Uterus (tissue), 2 donors: ENCODE results near the gene NATD1.

Experiments used
- POLR2A ChIP-seq, 2 donors: fragments of 450-650 bp; IDR thresholded peaks; one replicate each; pipeline ENCODE4 v1.6.1; 2016; ENCODE audit warnings: antibody characterized with exemption in 2 of 2, mild to moderate bottlenecking in 1 of 2, moderate library complexity in 1 of 2
- TF ChIP-seq, protein P1 (sequence below), 4 experiments: fragments of 200-600 bp in 2 of 4; fragments of 450-650 bp in 2 of 4; sonication (generic) in 2 of 4; IDR thresholded peaks; one replicate each; pipeline ENCODE4 v1.5.1; 2016 to 2019; ENCODE audit warnings: antibody characterized with exemption in 4 of 4, mild to moderate bottlenecking in 2 of 4, moderate library complexity in 1 of 4

DNA sequence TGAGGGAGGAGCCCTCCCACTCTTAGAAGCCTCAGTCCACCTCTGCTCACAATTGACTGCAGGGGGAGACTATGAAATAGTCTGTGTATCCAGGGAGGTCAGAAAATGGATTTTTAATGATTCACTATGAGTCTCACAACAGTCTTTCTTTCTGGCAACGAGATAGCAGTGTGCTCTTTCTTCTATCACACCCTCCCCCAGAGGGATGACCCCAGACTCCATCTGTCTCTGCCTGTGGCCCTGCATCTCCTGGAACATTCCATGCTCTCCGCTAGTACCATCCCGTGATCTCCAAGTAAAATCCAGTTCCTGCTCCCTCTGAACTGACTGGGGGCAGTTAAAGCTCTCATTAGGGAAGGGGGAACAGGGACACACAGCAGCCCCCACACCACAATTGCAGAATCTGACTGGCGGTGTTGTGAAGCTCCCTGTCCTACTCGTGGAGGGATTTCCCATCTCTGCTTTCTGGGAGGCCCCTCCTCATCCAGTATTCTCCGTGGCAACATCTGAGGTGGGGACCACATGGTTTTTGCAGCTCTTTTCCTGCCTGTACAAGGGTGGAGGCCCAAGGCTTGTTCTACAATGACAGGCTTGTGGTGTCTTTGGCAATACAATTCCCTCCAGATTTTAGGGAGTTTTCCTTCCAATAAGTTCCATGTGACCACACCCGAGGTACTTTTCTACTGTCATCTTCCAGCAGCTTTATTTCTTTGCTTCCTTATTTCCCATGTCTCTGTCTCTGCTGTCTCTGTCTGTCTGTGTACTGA is 19.4 kb downstream of the NATD1 start:
- TF ChIP-seq, protein P1, sequence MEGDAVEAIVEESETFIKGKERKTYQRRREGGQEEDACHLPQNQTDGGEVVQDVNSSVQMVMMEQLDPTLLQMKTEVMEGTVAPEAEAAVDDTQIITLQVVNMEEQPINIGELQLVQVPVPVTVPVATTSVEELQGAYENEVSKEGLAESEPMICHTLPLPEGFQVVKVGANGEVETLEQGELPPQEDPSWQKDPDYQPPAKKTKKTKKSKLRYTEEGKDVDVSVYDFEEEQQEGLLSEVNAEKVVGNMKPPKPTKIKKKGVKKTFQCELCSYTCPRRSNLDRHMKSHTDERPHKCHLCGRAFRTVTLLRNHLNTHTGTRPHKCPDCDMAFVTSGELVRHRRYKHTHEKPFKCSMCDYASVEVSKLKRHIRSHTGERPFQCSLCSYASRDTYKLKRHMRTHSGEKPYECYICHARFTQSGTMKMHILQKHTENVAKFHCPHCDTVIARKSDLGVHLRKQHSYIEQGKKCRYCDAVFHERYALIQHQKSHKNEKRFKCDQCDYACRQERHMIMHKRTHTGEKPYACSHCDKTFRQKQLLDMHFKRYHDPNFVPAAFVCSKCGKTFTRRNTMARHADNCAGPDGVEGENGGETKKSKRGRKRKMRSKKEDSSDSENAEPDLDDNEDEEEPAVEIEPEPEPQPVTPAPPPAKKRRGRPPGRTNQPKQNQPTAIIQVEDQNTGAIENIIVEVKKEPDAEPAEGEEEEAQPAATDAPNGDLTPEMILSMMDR (IDR thresholded peaks at IDR 0.05) = no peak
- no peak for TF ChIP-seq POLR2A (IDR thresholded peaks at IDR 0.05)
